SK-N-SH treated with all-trans-retinoic acid at 6 μM for 48 hours (cell line): Measurements from ENCODE around the gene KLHL6.

Experiments used
- ATAC-seq: fragments of 200-7000 bp; cut with Tn5 transposase; 3 replicates; pipeline ENCODE4 v1.9.1; 2020; ENCODE audit warnings: mild to moderate bottlenecking, moderate library complexity
- ARNTL ChIP-seq: fragments of 450-650 bp; formaldehyde crosslinking; IDR thresholded peaks from 2 replicates; pipeline ENCODE4 v1.5.0; 2020; ENCODE audit warnings: low read depth, mild to moderate bottlenecking, moderate library complexity, borderline replicate concordance
- BACH2 ChIP-seq: fragments of 250-450 bp; sonication (Bioruptor Pico); IDR thresholded peaks from 2 replicates; pipeline ENCODE4 v1.9.0; 2021; ENCODE audit warnings: mild to moderate bottlenecking, borderline replicate concordance
- CREB5 ChIP-seq: fragments of 250-450 bp; sonication (Bioruptor Pico); IDR thresholded peaks from 2 replicates; pipeline ENCODE4 v1.5.1; 2020; ENCODE audit warnings: low read depth, mild to moderate bottlenecking, moderate library complexity
- CSDC2 ChIP-seq: fragments of 250-450 bp; sonication (Bioruptor Pico); IDR thresholded peaks from 2 replicates; pipeline ENCODE4 v1.5.0; 2020; ENCODE audit warnings: mild to moderate bottlenecking, moderate library complexity
- CSRNP3 ChIP-seq: fragments of 250-450 bp; sonication (Bioruptor Pico); IDR thresholded peaks from 2 replicates; pipeline ENCODE4 v1.5.1; 2021; ENCODE audit warnings: mild to moderate bottlenecking, moderate library complexity
- ESRRG ChIP-seq: fragments of 250-450 bp; sonication (Bioruptor Pico); IDR thresholded peaks from 2 replicates; pipeline ENCODE4 v1.6.1; 2021; ENCODE audit warnings: mild to moderate bottlenecking
- GLIS3 ChIP-seq: fragments of 250-450 bp; sonication (Bioruptor Pico); IDR thresholded peaks from 2 replicates; pipeline ENCODE4 v1.5.0; 2020; ENCODE audit warnings: mild to moderate bottlenecking, moderate library complexity
- ISL1 ChIP-seq: fragments of 250-450 bp; sonication (Bioruptor Pico); IDR thresholded peaks from 2 replicates; pipeline ENCODE4 v2.1.2; 2022; ENCODE audit warnings: mild to moderate bottlenecking, moderate library complexity
- OSR1 ChIP-seq: fragments of 250-450 bp; sonication (Bioruptor Pico); IDR thresholded peaks from 2 replicates; pipeline ENCODE4 v1.8.0; 2022; ENCODE audit warnings: moderate library complexity, mild to moderate bottlenecking, inconsistent platforms
- PATZ1 ChIP-seq: fragments of 250-450 bp; sonication (Bioruptor Pico); IDR thresholded peaks from 2 replicates; pipeline ENCODE4 v1.8.0; 2020; ENCODE audit warnings: mild to moderate bottlenecking, moderate library complexity, borderline replicate concordance
- PPARA ChIP-seq: fragments of 250-450 bp; sonication (Bioruptor Pico); IDR thresholded peaks from 2 replicates; pipeline ENCODE4 v1.5.0; 2020; ENCODE audit warnings: mild to moderate bottlenecking, borderline replicate concordance
- RARB ChIP-seq: fragments of 250-450 bp; sonication (Bioruptor Pico); IDR thresholded peaks from 2 replicates; pipeline ENCODE4 v1.8.0; 2021; ENCODE audit warnings: mild to moderate bottlenecking, moderate library complexity
- SNAI2 ChIP-seq: fragments of 250-450 bp; sonication (Bioruptor Pico); IDR thresholded peaks from 2 replicates; pipeline ENCODE4 v1.5.0; 2020; ENCODE audit warnings: mild to moderate bottlenecking, moderate library complexity
- TCF4 ChIP-seq: fragments of 250-450 bp; sonication (Bioruptor Pico); IDR thresholded peaks from 2 replicates; pipeline ENCODE4 v1.8.0; 2021; ENCODE audit warnings: mild to moderate bottlenecking, moderate library complexity, borderline replicate concordance
- TSHZ2 ChIP-seq: fragments of 250-450 bp; sonication (Bioruptor Pico); IDR thresholded peaks from 2 replicates; pipeline ENCODE4 v1.5.0; 2020; ENCODE audit warnings: mild to moderate bottlenecking, moderate library complexity
- ZC3H10 ChIP-seq: fragments of 250-450 bp; sonication (Bioruptor Pico); IDR thresholded peaks from 2 replicates; pipeline ENCODE4 v1.5.1; 2021; ENCODE audit warnings: mild to moderate bottlenecking, moderate library complexity
- ZFP3 ChIP-seq: fragments of 250-450 bp; sonication (Bioruptor Pico); IDR thresholded peaks from 2 replicates; pipeline ENCODE4 v1.5.0; 2020; ENCODE audit warnings: mild to moderate bottlenecking, moderate library complexity
- ZFP30 ChIP-seq: fragments of 450-650 bp; formaldehyde crosslinking; IDR thresholded peaks from 2 replicates; pipeline ENCODE4 v1.5.0; 2022; ENCODE audit warnings: mild to moderate bottlenecking, moderate library complexity
- ZNF565 ChIP-seq: fragments of 450-650 bp; formaldehyde crosslinking; conservative IDR thresholded peaks from 2 replicates; pipeline ENCODE4 v1.5.0; 2020; ENCODE audit warnings: low read depth, mild to moderate bottlenecking, moderate library complexity
- ZNF70 ChIP-seq: fragments of 450-650 bp; formaldehyde crosslinking; IDR thresholded peaks from 2 replicates; pipeline ENCODE4 v1.5.0; 2020; ENCODE audit warnings: mild to moderate bottlenecking, moderate library complexity
- ZNF8 ChIP-seq: fragments of 450-650 bp; formaldehyde crosslinking; IDR thresholded peaks from 2 replicates; pipeline ENCODE4 v1.5.0; 2020; ENCODE audit warnings: mild to moderate bottlenecking, moderate library complexity

The KLHL6 gene

GRCh38 chr3:183594636-183595035 is 39.1 kb upstream of the KLHL6 start:
- no peak for ATAC-seq
- TF ChIP-seq ARNTL (CRISPR knock-in tag) = no peak
- TF ChIP-seq ESRRG = no peak
- TF ChIP-seq CSRNP3 (CRISPR knock-in tag) = no peak
- TF ChIP-seq ISL1 (CRISPR knock-in tag) = no peak
- TF ChIP-seq CSDC2 (CRISPR knock-in tag) = no peak
- TF ChIP-seq ZNF8 (CRISPR knock-in tag) = no peak
- TF ChIP-seq TSHZ2 = no peak
- no peak for TF ChIP-seq GLIS3 (CRISPR knock-in tag)
- TF ChIP-seq ZNF565 (CRISPR knock-in tag) = no peak
- TF ChIP-seq, all 23 proteins: peak for 0

GRCh38 chr3:183592821-183593220 is 37.3 kb upstream of the KLHL6 start:
- TF ChIP-seq RARB = no peak
- no peak for TF ChIP-seq ISL1 (CRISPR knock-in tag)
- TF ChIP-seq ZFP3 (CRISPR knock-in tag) = no peak
- TF ChIP-seq ESRRG = no peak
- no peak for TF ChIP-seq ARNTL (CRISPR knock-in tag)
- no peak for TF ChIP-seq ZNF70 (CRISPR knock-in tag)
- no peak for TF ChIP-seq CSDC2 (CRISPR knock-in tag)
- TF ChIP-seq TSHZ2 = no peak
- no peak for TF ChIP-seq OSR1 (CRISPR knock-in tag)
- no peak for TF ChIP-seq PPARA (CRISPR knock-in tag)
- no peak for TF ChIP-seq ZC3H10 (CRISPR knock-in tag)
- TF ChIP-seq BACH2 (CRISPR knock-in tag) = no peak
- no peak for TF ChIP-seq TCF4 (CRISPR knock-in tag)
- no peak for TF ChIP-seq CREB5
- TF ChIP-seq ZNF565 (CRISPR knock-in tag) = no peak
- TF ChIP-seq ZFP30 (CRISPR knock-in tag) = no peak
- ATAC-seq = no peak

GRCh38 chr3:183591881-183592521 is 36.5 kb upstream of the KLHL6 start:
- no peak for ATAC-seq
- TF ChIP-seq PATZ1 (CRISPR knock-in tag) = no peak
- TF ChIP-seq OSR1 (CRISPR knock-in tag) = no peak
- TF ChIP-seq PPARA (CRISPR knock-in tag) = no peak
- no peak for TF ChIP-seq CREB5
- no peak for TF ChIP-seq ISL1 (CRISPR knock-in tag)
- TF ChIP-seq SNAI2 (CRISPR knock-in tag) = no peak
